Lower leg skin (tissue), 4 donors: Measurements from ENCODE around the gene SPATA31A3. TPM values are rescaled to one million over a fixed set of nuclear protein-coding genes. Genes with fewer than 3 reads are reported as not detected.
"Not testable (repeated sequence)": the region's sequence is repeated elsewhere in the genome, so short reads cannot be mapped to it uniquely, and the experiment has no call there.

Experiments used
- DNase-seq, 2 donors: peaks; one replicate each; pipeline ENCODE4 v3.0.0-alpha.2; 2019; ENCODE audit warnings: low spot score in 2 of 2
- H3K4me3 ChIP-seq: fragments of 200-600 bp; sonication (generic); 2 replicates; pipeline ENCODE4 v1.5.1; 2017; ENCODE audit warnings: mild to moderate bottlenecking, low read depth; ENCODE audit not compliant: poor library complexity, severe bottlenecking
- WGBS, 2 donors: methylation state at CpG; one replicate each; pipeline ENCODE4 v1.1.5; 2018; 5-methylcytosine and 5-hydroxymethylcytosine counted together
- intact Hi-C: fragments of 100-400 bp; cut with DNase I; formaldehyde crosslinking; loops from one replicate; pipeline ENCODE4 v1.15.0; 2023; ENCODE audit warnings: low total_unique reads
- total RNA-seq, 4 donors: library from RNA; depleted of rRNA; stranded (reverse); fragments of >200 nt; gene quantifications; one replicate each; pipeline ENCODE4 v1.1.0, GENCODE V29; 2016

The SPATA31A3 gene
- total RNA-seq = not detected

DNA sequence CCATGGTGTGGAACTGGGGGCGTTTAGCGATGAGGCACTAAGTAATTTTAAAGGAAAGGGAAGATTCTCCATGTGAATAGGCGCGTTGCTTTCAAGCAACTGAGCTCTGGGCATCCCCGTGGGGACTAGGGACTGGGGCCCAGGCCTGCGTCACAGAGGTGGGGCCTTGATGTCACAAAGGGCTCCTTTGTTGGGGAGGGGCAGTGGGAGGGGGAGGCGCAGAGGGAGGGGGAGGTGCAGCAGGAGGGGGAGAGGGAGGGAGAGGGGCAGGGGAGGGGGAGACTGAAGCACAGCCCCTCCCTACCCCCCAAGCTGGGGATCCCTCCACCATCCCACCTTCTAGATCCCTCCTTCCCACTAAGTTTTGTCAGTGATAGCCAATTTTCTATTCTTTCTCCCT lies at the start of gene SPATA31A3:
SPATA31A3 (minus strand) TSS at position 101 of the 400 bp plus-strand sequence; CDS start at position 72, 29 bp downstream.
- no CpG with 5 or more reads among the region's 7 CpGs for WGBS, 2 donors
- intact Hi-C loops, H3K4me3 ChIP-seq, DNase-seq: not testable (repeated sequence)

DNA sequence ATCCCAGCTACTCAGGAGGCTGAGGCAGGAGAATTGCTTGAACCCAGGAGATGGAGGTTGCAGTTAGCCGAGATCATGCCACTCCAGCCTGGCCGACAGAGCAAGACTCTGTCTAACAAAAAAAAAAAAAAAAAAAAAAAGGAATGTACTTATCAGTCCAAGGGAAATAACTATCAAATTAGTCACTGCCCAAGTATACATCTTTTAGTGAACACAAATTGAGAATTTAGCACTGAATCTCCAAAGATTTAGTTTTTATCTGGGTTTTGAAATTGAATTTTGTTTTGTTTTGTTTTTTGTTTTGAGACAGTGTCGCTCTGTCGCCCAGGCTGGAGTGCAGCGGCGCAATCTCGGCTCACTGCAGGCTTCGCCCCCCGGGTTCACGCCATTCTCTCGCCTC lies 39.8 kb downstream of the SPATA31A3 start:
- H3K4me3 ChIP-seq, DNase-seq, intact Hi-C loops: not testable (repeated sequence)
- WGBS, 2 donors = 92 to 94% methylated on average over 9 of the region's 11 CpGs

DNA sequence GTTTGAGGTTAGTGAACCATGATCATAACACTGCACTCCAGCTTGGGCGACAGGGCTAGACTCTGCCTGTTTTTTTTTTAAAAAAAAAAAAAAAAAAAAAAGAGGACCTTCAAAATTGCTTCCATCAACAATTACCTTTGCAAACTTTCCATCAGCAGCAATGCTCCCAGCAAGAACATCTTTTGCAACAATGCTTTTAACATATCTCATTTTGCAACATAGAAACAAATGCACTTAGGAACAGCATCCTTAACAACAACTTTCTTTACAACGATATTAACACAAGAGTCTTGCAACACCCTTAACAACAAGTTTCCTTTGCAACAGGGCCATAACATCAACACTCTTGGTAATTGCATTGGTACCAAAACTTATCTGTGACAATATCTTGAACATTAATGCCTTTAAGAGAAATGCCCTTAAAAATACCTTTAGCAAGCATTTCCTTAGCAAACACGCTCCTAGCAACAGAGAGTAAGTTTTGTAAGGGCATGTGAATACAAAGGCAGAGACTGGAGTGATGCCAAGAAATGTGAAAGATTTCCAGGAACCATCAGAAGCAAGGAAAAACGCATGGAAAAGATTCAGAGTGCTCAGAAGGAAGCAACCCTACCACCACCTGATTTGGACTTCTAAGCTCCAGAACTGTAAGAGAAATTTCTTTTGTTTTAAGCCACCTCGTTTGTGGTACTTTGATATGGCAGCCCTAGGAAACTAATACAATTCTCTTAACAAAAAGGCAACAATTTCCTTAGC lies 49.8 kb downstream of the SPATA31A3 start:
- intact Hi-C loops, DNase-seq, H3K4me3 ChIP-seq: not testable (repeated sequence)
- WGBS, 2 donors = 39% methylated on average over 5 of the region's 5 CpGs

DNA sequence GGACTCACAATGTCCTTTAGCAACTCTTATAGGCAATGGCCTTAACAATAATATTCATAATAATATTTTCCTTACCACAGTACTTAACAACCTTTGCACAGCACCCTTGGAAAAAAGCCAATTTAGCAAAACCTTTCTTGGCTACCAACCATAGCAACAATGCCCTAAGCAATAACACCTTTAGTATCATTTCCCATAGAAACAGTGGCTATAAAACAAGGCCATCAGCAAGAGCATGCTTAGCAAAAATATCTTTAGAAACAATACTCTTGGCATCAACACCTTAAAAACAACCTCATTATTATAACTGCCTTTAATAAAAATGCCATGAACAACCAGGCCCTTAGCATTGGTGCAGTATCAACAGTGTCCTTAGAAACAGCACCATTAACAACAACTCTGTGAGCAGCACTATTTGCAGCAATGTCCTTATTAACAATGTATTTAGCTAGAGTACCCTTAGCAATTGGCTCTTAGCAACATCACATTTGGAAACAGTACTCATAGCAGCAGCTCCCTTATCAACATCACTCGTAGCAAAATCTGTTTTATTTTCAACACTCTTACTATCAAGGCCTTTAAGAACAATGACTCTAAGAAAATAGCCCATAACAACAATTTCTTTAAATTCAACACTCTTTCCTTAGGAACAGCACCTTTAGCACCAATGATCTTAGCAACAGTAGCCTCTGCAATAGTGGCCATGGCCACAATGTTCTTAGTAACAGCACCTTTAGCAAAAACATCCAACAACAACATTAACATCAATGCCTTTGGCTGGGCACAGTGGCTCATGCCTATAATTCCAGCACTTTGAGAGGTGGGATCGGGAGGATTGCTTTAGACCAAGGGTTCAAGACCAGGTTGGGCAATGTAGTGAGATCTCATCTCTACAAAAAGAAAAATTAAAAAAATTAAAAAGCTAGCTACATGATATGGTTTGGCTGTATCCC lies 52.2 kb downstream of the SPATA31A3 start:
- WGBS, 2 donors = 17 to 28% methylated on average over 1 of the region's 2 CpGs
- intact Hi-C loops, H3K4me3 ChIP-seq, DNase-seq: not testable (repeated sequence)

DNA sequence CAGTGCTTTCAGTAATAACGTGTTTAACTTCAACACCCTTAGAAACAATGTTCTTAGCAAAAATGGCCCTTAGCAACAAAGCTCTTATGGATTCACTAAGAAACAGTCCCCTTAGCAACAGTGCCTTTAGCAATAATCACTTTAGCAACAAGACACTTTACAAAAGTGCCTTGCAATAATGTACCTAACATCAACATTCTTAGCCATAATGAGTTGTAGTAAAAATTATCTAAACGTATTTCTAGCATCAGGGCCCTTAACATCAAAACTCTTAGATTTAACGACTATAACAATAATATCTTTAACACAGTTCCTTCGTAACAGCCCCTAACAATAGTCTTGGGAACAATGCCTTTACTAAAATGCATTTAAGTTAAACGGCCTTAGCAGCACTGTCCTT lies 54.0 kb downstream of the SPATA31A3 start:
- intact Hi-C loops, DNase-seq, H3K4me3 ChIP-seq: not testable (repeated sequence)
- 59 to 63% methylated on average over 5 of the region's 5 CpGs for WGBS, 2 donors

DNA sequence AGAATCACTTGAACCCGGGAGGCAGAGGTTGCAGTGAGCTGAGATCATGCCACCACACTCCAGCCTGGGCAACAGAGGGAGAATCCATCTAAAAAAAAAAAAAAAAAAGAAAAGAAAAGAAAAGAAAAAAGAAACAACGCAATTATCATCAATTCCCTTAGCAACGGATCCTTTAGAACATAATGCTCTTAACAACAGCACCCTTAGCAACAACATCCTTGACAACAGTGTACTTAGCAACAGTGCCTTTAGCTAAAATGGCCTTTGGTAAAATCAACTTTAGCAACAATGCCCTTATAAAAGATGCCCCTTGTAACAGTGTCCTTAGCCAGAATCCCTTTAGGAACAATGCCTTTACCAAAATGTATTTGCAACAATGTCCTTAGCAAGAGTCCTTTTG lies 54.7 kb downstream of the SPATA31A3 start:
- DNase-seq, H3K4me3 ChIP-seq, intact Hi-C loops: not testable (repeated sequence)
- WGBS, 2 donors = 77 to 100% methylated on average over 3 of the region's 3 CpGs

Other genes starting within 250 kb of the SPATA31A3 start
- 10 to 100 TPM in 3 of 4 donors, 1 to 10 TPM in 1; 8.5 to 14.3 (median 12.0) TPM for gene ZNF658, start 91.8 kb downstream of the SPATA31A3 start, total RNA-seq